ENCODE measurements around the gene RSPH4A.
A peak's percentile ranks its signal among the peaks of the same experiment; 100 is the strongest.
"Not testable (repeated sequence)": the region's sequence is repeated elsewhere in the genome, so short reads cannot be mapped to it uniquely, and the experiment has no call there.

Gene RSPH4A

DNA sequence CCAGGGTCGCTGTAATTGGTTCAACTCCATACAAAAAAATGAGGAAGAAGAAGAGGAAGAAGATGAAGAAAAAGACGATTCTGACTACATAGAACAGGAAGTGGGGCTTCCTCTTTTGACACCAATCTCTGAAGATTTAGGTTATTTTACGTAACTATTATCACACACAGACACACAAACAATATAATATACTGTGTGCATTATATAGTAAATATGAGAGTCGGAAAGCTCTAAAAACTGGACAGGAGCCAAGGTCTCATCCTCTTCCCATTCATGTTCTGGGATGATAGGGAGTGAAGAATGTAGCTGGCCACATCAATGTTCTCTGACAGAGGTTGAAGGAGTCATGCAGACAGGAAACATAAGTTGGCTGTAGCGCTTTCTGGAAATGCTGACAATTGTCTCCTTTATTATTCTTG lies 13.3 kb downstream of the RSPH4A start:
- DNase-seq (ENCODE audit: low read depth) = no peak

DNA sequence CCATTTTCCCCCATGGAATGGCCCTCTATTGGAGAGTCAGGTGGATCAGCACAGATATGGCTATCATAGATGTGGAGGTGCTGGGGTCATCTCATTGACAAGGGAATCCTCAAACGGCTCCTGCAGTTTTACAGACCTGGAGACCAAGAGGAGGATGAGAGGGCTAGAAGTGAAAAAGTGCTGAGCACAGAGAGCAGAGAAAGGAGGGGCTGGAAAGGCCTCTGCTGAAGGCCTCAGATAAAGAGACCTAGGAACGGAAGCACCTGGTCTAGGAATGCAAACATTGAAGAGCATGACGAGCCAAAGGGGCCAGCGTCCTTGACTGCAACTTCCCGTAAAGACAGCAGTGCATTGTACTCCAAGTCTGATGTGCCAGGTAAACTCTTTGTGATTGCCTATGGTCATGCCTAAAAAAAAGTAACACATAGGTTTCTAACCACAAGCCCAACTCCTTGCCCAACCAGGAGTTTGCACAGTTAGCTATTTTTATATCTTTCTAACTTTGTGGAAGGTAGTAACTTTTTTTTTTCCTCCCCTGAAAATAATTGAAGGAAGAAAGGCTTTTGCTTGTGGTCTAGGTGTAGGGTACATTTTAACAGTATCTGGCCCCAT lies 15.2 kb downstream of the RSPH4A start:
- no peak for DNase-seq (ENCODE audit: low read depth)

DNA sequence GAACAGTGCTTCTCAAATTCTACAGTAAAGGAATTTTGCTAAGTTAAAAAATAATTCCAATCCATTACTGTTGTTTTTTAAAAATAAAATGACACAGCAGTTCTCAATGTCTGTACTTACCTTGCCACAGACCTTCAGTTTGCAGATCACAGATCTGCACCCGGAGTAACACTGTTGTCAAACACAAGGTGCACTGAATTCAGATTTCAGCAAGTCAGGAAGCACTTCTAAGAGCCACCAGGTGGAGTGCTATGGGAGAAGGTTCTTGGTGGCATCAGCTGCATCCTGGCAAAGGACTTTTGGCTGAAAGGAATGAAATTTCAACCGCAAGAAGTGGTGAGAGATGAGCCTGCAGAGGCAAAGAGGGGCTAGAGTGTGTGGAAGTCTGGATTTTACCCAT lies 17.4 kb downstream of the RSPH4A start:
- DNase-seq (ENCODE audit: low read depth) = no peak

DNA sequence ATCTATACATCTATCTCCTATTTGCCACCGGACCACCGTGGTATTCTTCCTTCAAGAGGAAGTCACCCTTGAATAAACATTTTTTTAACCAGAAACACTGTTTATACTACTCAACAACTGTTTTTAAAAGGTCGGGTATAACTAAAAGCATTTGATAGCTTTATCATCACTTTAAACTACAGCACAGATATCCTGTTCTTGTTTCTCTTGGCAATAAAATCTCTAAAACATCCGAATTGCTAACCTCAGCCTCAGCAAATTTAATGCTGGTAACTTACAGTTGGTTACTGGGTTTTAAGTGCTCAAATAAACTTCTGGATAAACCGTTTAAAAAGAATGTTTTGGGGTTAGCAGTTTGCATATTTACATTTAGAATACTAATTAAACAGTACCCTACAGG lies 31.9 kb downstream of the RSPH4A start:
- peak; percentile 62 for DNase-seq (ENCODE audit: low read depth)

DNA sequence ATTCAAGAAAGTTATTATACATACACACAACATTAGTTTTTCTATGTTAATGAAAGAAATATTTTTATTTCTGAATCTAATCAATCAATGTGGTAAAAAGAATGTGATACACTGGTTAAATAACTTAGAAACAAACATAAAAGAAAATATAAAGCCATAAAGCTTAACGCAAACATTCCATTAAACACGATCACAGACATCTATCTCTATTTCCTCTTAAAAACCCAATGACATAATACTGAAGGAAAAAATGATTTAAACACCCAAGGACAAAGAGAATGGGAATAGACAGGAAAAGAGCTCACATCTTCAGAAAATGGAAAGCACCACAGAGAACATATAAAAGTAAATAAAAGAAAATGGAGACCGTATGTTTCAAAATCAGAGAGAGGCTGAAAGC lies 32.9 kb downstream of the RSPH4A start:
- no peak for DNase-seq (ENCODE audit: low read depth)

DNA sequence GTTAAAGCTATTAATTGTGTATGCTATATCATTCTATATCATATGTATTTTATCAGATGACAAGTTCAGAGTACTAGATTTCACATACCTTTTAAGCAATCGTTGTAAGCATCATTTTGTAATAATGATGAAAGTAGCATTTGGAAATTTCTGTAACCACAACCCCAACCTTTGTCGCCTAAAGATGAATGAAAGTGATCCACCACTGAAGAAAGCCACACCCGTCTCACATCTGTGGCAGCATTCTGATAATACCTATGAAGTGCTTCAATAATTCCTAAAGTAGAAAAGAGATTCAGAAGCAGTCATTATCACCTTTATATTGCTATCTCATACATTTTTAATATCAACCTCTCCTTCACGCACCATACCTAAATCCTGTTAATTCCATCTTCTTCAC lies 35.6 kb downstream of the RSPH4A start:
- DNase-seq (ENCODE audit: low read depth) = no peak

DNA sequence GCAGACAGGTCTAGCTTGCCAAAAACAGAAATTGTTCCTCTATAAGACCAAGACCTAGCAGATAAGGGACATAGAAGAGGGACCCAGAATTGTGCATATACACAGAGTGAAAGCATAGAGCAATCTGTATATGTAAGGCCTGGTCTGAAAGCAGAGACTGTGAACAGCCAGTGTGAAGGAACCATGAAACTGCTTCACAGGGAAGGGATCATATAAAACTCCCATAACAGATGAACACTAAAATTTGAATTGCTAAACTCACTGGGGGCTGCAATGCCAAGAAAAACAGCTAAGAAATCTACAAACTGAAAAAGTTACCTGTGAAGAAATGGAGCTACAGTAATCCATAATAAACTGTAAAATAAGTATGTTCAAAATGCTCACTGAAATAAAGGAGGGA lies 45.3 kb downstream of the RSPH4A start:
- DNase-seq (ENCODE audit: low read depth) = no peak

DNA sequence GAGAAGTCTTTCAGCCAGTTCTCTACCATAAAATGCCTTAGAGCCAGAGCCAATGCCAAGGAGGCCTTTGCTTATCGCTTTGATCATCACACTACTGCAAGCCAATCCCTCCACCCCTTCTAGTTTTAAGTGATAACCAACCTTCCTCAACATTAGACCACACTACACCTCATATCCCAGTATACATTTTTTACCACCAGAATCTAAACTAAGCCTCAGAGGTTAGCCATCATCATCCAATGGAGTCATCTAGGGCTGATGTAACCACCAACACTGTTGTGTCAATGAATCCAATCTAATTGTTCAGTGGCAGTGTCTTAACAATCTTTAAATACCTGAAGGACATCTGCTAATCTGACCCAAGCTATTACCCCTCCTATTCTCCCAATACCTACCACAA lies 45.9 kb downstream of the RSPH4A start:
- DNase-seq (ENCODE audit: low read depth) = no peak

DNA sequence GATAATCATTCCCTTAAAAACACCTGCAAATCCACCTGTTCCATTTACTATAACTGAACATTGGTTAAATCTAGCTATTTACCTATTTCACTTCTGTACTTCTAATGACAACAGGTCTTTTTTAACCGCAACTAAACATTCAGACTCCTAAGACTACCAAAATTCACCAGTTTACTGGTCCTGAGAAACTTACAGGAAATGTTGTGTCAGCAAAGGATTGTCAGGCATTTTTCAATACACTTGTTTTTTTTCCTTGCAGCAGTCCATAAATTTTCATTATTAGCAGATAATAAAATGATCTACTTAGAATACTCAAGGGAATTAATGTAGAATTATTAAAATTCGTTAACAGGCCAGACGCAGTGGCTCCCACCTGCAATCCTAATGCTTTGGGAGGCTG lies 47.0 kb downstream of the RSPH4A start:
- no peak for DNase-seq (ENCODE audit: low read depth)

DNA sequence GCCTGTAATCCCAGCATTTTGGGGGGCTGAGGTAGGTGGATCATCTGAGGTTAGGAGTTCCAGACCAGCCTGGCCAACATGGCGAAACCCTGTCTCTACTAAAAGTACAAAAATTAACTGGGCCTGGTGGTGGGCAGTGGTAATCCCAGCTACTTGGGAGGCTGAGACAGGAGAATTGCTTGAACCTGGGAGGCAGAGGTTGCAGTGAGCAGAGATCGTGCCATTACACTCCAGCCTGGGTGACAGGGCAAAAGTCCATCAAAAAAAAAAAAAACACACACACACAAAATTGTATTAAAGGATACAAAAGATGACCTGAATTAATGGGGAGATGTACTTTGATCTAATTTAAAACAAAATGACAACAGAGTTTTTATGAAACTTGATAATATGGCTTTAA lies 47.9 kb downstream of the RSPH4A start:
- DNase-seq (ENCODE audit: low read depth) = not testable (repeated sequence)

DNA sequence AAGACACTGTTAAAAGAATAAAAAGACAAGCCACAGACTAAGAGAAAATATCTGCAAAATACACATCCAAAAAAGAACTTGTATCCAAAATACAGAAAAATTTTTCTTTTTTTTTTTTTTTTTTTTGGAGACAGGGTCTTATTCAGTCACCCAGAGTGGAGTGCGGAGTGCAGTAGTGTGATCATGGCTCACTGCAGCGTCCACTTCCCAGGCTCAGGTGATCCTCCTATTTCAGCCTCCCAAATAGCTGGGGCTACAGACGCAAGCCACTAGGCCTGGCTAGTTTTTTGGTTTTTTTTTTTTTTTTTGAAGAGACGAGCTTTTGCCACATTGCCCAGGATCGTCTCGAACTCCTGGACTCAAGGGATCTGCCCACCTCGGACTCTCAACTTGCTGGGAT lies 49.2 kb downstream of the RSPH4A start:
- DNase-seq (ENCODE audit: low read depth) = no peak

DNA sequence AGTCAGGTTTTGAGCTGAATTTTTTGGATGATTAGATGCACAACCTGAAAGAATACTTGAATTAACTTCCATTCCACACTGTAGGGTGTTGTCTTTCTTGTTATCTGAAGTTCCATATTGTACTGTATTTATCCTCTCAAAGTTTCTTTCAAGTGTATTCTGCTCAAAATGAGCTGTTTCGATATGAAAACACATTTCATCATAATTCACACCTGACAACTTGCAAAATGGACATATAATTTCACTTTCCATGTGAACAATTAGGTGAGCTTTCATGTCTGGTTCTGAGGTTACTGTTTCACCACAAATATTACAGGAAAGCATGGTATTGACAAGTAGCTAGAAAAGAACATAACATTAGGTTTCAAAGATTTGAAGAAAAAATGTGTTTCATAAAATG lies 50.6 kb downstream of the RSPH4A start:
- DNase-seq (ENCODE audit: low read depth) = no peak

DNA sequence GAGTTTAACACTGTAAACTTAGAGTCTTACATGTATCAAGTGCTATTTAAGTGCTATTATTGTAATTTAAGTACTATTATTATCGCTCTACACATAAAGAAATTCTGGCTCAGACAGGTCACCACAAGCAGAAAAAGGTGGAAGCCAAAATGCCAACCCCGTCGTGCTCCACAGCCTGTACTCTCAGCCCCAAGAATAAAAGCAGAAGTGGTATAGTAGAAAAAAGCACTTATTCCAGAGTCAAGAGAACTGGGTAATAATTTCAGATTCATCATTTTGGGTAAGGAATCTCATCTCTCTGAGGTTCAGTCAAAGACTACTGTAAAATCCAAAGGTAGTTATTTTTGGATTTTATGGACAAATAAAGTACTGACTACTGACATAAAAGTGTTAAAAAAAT lies 51.3 kb downstream of the RSPH4A start:
- no peak for DNase-seq (ENCODE audit: low read depth)

DNA sequence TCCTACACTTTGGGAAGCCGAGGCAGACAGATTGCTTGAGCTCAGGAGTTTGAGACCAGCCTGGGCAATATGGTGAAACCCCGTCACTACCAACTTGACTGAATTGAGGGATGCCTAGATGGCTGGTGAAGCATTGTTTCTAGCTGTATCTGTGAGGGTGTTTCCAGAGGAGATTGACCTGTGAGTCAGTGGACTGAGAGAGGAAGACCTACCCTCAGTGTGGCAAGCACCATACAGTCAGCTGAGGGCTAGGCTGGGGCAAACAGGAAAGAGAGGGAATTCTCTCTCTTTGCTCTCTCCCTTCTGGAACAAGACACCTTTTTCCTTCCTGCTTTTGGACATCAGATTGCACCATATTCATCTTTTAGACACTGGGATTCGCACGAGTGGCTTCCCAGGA lies 56.0 kb downstream of the RSPH4A start:
- DNase-seq (ENCODE audit: low read depth) = no peak

DNA sequence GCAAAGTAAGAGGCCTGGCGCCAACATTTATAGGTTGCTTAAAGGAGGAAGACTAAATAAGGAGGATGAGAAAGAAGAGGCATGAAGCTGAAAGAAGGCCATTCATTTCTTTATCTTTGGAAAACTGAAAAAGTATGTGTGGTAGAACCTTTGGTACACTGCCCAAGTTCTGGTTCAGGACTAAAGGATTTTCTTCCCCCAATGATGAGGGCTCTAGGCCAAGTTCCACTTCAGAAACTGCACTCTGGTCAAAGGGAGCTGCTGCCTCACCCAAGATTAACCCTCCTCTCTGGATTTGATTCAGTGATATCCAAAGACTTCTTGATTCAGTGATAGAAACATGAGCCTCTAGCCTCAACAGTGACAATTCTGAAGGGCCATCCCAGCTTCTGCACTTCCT lies 59.7 kb downstream of the RSPH4A start:
- no peak for DNase-seq (ENCODE audit: low read depth)

DNA sequence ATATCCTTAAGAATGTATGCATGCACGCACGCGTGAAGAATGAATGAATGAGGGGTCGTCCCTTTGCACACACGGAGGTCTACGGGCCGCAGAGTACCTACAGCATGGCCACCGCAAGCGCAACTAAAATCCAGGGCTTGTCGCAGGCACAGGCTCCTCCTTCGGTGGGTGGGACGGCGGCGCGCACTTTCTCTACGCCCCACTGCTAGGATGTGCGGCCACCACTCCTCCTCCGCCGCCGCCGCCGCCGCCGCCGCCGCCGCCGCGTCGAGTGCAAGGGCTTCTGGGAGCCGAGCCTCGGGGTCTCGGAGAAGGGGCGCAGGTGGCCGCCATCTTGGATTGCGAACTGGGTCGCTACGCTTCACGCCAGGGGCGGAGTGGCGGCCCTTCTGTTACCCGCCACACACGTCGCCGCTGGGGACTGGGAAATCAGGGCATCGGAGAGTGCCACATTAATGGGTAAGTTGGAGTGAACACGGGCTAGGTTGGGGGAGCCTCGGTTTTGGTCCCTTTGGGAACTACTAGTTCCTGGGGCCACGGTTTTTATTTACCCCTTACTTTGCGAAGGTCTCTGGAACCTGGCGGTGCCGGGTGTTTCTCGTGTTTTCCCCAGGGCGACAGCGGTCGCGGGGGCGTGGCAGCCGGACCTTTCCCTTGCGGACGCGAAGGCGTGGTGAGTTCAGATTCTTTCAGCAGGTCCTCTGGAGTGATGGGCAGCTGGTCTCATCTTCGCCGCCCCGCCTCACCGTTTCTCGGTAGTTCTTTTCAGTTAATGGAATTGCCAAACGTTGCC lies 64.8 kb downstream of the RSPH4A start, which contains the start of gene KPNA5:
KPNA5 (plus strand) TSS at position 332 of the 793 bp plus-strand sequence; CDS start at position 456, 124 bp downstream.
- peak; percentile 95 for DNase-seq (ENCODE audit: low read depth)

DNA sequence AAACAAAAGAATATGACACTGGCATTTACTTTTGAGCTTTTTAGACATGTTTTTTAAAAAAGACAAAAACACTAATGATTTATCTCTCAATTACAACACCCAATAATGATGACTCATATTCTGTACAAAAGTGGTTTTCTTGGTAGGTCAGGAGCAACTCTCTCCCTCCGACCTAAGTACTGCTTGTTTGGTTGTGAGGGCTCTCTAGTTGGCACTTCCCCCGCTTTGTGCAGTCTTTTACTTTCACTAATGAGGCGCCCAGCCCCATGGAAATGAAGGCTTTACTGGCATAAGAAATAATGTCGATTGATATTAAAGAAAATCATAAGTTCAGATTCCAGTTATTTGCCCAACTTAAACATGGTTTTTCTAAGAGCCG lies 66.0 kb downstream of the RSPH4A start:
- peak; percentile 75 for DNase-seq (ENCODE audit: low read depth)
